ENCODE measurements around the gene PKP4.

- no peak for TF ChIP-seq CTCF (IDR thresholded peaks at IDR 0.05; ENCODE audit: low read length)
- TF ChIP-seq EZH2 (IDR thresholded peaks at IDR 0.05; ENCODE audit: borderline replicate concordance, low read length), result no peak
Observed at GRCh38 chr2:158533009-158533408, 76.3 kb downstream of the PKP4 start.
